ENCODE measurements around the gene TNP1. TPM values are rescaled to one million over a fixed set of nuclear protein-coding genes. Genes with fewer than 3 reads are reported as not detected.
A peak's percentile ranks its signal among the peaks of the same experiment; 100 is the strongest.

TNP1 gene
- total RNA-seq, 1 donor from 2014 or later: not detected

- no peak for DNase-seq (ENCODE audit: low spot score)
Observed at GRCh38 chr2:216842636-216843035, 17.2 kb downstream of the TNP1 start.

GRCh38 chr2:216839688-216840087 is 20.2 kb downstream of the TNP1 start:
- DNase-seq (ENCODE audit: low spot score): no peak

GRCh38 chr2:216838151-216838550 is 21.7 kb downstream of the TNP1 start:
- no peak for DNase-seq (ENCODE audit: low spot score)

- no peak for DNase-seq (ENCODE audit: low spot score)
Observed at GRCh38 chr2:216837740-216838139, 22.1 kb downstream of the TNP1 start.

- DNase-seq (ENCODE audit: low spot score): no peak
Observed at GRCh38 chr2:216833061-216833460, 26.8 kb downstream of the TNP1 start.

GRCh38 chr2:216830346-216830745 is 29.5 kb downstream of the TNP1 start:
- no peak for DNase-seq (ENCODE audit: low spot score)

- DNase-seq (ENCODE audit: low spot score): peak; percentile 80
Observed at GRCh38 chr2:216829533-216829932, 30.3 kb downstream of the TNP1 start.

GRCh38 chr2:216827073-216827720 is 32.7 kb downstream of the TNP1 start:
- no peak for DNase-seq (ENCODE audit: low spot score)

- no peak for DNase-seq (ENCODE audit: low spot score)
Observed at GRCh38 chr2:216822470-216822869, 37.4 kb downstream of the TNP1 start.

- DNase-seq (ENCODE audit: low spot score): no peak
Observed at GRCh38 chr2:216820709-216821108, 39.2 kb downstream of the TNP1 start.

- DNase-seq (ENCODE audit: low spot score): no peak
Observed at GRCh38 chr2:216819766-216820165, 40.1 kb downstream of the TNP1 start.

GRCh38 chr2:216819055-216819454 is 40.8 kb downstream of the TNP1 start:
- DNase-seq (ENCODE audit: low spot score): no peak

GRCh38 chr2:216810399-216811160 is 49.3 kb downstream of the TNP1 start:
- no peak for DNase-seq (ENCODE audit: low spot score)

Other genes starting within 250 kb of the TNP1 start
- gene IGFBP2, start 226.6 kb downstream of the TNP1 start, total RNA-seq: 27.7 TPM
- 246 TPM for gene IGFBP5, start 164.5 kb downstream of the TNP1 start, total RNA-seq